ENCODE results near the gene PTPRK.
"Not testable (repeated sequence)": the region's sequence is repeated elsewhere in the genome, so short reads cannot be mapped to it uniquely, and the experiment has no call there.

The PTPRK gene

DNA sequence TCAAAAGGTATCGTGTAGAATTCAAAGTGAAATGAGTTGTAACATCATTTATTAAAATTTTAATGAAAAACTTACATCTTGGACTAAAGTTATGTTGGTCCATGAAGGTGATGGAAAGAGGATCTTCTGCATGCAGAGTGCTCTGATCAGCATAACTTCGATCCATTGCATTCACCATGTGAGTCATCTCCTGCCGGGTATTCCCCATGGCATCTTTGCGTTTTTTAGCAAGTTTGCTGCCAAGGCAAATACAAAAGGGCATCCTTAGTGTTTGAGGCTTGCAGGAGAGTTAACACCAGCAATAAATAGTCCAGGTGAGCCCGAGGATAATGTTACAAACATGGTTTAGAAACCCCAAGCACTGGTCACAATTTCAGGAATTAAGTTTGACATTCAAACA is 515.4 kb downstream of the PTPRK start:
- peak; percentile 39 for DNase-seq (ENCODE audit: low spot score)

DNA sequence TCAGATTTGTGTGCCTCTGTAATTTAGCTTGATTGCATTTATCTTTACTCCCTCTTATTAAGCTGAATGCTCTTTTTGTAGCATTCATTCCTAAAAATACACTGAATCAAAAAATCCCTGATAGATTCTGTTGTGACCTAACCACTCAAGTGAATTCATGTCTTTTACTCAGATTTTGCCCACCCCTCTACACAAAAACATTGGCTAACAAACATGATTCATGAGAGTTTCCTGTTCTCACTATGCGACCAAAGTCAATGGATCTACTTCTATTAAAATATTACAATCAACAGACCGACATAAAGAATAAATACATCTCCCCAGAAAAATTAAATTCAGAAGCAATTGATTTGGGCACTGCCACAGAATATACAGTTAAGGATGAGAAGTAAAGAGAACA is 520.0 kb downstream of the PTPRK start:
- no peak for DNase-seq (ENCODE audit: low spot score)

DNA sequence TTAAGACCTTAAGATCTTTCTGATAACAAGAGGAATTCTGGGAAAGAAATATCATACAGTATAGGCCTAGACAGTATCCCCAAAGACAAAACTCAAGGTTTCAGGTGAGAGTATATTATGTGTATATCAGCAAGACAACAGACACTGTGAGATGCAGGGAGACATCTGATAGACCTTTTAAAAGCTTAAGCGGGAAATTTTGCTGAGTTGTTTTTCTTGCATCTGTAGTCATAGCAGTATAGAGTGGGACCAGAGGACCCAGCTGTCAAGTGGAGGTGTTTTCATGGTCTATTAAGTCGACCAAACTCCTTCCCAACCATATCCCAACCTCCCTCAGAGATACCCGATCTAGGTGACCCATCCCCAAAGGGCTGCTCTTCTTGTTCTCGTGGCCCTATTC is 521.4 kb downstream of the PTPRK start:
- no peak for DNase-seq (ENCODE audit: low spot score)

DNA sequence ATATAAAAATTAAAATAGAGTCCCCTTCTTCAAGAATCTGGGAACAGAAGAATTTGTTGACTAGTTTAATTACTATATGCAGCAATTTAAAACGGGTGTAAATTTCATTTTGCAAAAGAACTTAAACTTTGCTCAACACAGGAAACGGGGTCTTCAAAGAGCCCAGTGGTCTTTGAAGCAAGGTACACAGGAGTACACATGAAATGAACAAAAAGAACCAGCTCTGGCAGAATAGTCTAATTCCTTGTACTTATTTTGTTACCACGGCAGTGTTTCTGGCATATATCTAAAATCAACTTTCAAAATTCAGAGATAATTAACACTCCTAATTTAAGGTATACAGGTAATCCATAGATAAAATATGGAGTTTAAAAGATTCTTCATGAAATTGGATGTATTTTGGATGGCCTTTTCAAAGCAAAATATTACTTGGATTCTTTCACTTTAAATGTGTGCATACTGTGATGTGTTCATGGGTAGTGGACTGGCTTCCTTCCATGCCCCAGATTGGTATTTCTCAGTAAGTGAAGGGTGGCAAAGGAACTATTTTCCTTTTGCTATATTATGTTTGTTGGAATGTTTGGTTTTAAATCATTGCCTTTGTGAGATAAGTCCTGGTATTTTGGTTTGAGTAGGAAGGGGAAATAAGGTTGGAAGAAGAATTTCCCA is 522.8 kb downstream of the PTPRK start:
- no peak for DNase-seq (ENCODE audit: low spot score)

DNA sequence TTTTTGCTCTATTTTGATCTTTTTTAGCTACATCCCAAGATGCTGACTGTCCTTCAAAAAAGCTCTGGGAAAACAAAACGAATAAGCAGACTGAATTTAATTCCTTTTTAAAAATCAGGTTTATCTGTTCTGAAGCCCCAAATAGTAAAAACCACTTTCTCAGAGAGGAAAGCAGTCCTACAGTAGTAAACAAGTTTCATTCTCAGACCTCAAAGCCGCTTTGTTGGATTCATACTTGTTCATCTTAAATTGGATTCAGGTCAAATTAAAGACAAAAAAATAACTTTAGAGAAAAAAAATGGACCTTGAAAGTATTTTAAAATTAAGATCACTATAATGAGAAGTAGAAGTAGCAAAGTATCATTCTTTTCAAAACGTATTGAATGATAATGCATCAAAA is 523.5 kb downstream of the PTPRK start:
- DNase-seq (ENCODE audit: low spot score): no peak

DNA sequence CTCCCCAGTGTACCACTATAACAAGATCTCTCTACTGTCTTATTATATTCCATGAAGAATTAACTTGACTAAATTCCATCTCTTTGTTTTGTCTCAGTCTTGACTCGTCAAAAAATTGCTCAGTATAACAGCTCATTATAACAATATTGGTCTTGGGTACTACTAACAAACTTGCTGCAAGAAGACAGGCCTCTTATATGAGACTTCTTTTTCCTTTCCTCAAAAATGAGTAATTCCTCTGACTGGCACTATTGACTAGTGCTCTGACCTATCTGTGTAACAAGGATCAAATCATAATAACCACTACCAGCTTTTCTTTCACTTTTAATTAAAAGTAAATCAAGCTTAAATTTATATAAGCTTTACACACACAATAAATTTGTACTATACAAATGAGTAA is 528.3 kb downstream of the PTPRK start:
- DNase-seq (ENCODE audit: low spot score): no peak

DNA sequence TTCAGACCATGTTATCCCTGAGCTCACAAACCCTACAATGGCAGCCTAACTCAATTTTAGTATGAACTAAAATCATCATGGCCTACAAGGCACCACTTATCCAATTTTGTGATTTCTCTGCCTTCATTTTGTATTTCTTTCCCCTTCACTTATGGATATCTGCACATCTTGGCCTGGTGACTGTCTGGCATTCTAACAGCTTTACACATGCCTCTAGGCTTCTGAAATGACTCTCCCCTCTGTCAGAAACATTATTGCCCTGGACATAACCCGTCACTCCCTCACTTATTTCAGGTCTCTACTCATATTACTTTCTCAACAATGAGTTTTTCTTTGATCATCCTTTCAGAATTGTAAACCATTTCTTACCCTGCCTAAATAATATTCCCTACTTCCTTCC is 530.3 kb downstream of the PTPRK start:
- no peak for DNase-seq (ENCODE audit: low spot score)

DNA sequence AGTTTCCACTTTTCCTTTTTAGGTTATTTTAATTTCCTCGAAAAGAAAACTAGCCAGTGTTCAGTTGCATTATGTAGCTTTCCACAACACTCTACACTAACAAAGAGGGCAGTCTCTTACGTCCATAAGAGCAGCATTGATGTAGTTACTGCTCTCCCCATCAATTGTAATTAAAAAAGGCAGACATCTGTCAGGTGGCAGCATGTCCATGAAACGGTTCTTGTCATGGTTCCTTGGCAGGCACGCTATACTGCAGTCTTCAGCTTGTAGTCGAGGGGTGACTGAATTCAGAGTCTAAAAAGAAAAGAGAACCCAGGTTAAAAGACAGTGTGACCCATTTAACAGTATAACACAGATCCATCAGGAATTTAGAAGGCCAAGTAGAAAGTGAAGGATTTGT is 539.4 kb downstream of the PTPRK start:
- DNase-seq (ENCODE audit: low spot score): no peak

DNA sequence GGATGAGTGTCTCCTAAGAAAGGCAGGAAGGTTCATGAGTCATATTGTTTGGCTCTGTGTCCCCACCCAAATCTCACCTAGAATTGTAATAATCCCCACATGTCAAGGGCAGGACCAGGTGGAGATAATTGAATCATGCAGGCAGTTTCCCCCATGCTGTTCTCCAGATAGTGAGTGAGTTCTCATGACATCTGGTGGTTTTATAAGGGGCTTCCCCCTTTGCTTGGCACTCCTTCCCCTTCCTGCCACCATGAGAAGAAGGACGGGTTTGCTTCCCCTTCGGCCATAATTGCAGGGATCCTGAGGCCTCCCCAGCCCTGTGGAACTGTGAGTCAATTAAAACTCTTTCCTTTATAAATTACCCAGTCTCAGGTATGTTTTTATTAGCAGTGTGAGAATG is 542.2 kb downstream of the PTPRK start:
- DNase-seq (ENCODE audit: low spot score): not testable (repeated sequence)

DNA sequence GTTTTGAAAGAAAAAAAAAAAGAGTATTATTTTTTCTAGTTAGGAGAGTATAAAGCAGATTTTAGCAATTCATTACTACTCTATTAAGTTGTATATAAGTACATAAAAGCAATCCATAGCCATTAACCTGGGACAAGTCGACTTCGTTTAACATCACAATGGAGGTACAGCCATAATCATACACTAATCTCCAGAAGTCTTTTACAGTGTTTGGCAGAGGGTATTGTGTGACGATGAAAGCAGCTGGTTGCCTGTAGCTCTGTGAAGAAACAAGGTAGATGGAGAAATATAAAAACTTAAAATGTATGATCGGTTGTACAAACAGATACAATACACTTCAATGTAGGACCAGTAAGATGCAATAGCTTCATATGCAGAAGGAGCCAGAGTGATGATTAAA is 543.6 kb downstream of the PTPRK start:
- no peak for DNase-seq (ENCODE audit: low spot score)

DNA sequence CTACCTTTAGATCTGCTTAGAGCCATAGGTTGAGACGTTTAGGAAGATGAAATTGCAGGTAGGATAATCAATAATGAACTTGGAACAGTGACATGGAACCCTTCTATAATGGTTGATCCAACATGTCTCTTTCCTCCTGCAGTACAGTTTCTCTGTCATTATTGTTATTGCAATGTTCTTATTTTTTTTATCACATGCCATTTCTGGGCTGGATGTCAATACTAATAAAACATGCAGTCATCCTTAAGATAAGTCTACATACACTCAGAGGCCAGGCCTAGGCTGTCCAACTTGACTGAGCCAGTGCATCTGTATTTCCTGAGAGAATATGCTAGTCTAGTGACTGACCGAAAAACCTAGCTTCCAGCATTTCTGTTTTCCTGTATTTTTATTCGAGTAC is 544.3 kb downstream of the PTPRK start:
- no peak for DNase-seq (ENCODE audit: low spot score)

DNA sequence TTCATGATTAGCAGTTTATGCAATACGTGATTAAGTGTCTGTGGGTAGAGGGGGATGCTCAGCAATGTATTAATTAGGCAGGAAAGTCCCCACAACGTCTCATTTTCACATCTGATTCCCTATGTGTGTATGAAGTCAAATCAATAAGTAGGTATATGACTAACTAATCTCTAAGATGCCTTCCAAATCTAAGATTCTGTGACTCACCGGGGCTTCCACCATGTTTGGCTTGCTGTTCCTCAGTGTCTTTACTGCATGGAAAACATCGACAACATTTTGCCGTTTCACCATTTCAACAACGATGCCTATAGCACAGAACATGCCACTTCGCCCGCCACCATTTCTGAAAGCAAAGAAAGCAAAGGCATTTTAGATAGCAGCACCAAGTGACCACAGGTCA is 547.6 kb downstream of the PTPRK start:
- DNase-seq (ENCODE audit: low spot score): no peak

DNA sequence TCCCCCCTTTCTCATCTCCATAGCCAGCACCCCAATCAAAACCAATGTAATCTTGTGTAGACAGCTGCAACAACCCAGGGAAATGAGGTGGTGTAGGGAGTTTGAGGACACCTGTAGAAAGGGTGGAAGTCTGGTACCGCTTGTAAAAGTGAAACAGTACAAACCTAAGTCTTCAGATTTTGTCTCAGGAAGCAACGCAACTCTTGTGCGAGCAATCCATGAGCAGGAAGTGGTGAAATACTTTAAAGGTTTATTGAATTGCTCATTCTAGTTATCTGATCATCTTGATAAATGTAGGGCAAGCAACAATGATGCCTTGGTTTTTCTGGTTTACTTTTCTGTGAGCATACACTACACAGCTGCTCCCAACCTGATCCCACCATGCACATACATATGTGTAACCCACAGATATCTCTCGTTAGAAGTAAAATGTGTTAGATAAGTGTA is 548.4 kb downstream of the PTPRK start:
- DNase-seq (ENCODE audit: low spot score): peak; percentile 60

DNA sequence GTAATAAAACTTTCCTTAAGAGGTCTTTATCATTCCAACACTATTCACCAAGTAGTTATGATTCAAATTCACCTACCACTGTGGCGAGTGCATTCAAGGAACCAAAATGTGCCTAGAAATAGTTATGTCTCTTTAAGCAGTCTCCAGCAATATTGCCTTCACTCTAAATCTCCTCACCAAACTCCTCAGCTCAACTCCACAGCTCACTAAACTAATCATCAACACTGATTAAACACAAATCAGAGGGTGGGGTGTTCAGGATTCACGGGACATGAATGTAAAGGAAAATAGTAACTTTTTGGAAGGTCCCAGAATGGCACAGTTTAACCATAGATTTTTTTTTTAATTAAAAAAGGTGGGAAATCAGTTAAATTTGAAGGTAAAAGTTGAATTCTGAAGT is 549.0 kb downstream of the PTPRK start:
- no peak for DNase-seq (ENCODE audit: low spot score)

DNA sequence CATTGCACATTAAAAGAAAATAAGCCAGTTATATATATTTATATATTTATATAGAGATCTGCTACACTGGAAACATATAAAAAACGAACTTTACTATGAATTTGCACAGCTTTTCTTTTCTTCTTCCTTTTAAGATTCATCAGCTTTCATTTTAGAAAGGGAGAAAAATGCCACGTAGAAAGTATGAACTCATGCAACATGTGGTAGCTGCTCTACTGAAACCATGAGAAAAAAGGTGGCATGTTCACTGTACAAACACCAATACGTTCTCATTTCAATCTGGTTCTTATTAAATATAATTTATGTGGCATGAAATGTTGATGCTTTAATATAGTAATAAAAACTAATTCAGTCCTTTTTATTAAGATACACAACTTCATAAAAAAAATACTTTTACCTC is 550.7 kb downstream of the PTPRK start:
- DNase-seq (ENCODE audit: low spot score): no peak

DNA sequence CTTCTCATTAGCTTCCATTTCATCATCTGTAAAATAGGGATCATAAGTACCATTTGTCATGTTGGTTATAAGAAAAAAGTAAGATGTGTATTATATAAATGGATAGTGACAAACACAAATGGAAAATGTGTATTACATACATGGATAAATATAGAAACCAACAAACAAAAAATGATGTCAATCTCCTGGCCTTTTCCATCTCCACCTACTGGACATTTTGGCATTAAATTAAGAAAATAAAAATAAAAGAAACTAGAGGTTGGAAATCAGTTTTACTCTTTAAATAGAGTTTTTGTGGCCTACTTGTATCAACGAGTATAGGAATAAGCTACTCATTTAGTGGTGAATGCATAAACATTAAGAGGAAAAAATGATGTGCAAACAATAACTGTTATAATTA is 552.0 kb downstream of the PTPRK start:
- DNase-seq (ENCODE audit: low spot score): no peak

DNA sequence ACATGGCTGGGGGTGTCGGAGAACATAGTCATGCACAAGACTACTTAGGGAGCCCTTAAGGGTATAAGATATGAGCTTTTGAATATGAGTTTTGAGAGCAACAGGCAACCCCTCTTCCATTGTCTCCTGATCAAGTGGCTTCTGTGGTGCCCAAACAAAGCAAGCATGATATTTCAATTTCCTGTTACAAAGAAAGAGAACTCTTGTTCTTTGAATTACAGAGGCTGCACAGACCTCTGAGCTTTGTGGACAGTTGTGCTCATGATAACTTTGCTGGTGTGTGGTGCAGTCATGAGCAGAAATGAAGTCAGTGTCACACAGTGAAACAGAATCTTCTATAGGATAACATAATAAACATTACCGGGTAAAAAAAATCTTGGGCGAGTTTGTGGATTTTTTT is 552.7 kb downstream of the PTPRK start:
- no peak for DNase-seq (ENCODE audit: low spot score)

DNA sequence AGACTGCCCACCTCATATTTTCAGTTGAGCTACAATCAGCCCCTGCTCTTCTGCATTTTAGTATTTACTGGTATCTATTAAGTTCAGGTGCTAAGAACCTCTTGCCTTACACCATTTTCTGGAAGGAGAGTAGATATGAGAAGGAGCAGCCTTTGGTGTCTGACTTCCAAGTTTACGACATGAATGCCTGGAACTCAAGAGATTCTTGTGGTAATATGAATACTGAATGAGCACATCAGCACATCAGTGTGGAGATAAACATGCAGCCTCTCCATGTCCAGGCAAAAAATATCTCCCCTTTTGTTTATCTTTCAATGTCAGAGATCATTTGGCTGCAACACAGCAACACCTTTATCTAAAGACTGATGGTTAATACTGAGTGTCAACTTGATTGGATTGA is 553.8 kb downstream of the PTPRK start:
- DNase-seq (ENCODE audit: low spot score): no peak

DNA sequence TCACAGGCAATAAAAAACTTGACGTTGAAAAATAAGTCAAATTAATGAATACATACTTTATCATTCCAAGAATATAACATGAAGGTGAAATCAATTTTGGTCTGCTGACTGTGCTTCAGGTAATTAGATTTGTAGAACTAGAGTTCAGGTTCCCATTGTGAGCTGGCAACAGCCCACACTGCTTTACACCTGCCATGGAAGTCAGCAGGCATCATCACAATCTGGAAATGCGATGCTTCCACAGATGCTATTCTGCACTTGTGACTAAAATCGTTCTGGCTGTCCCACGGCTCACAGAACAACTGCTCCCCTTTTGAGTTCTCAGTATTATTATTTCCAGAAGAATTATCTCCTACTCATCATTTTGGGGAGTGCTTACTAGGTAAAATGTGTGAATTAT is 556.9 kb downstream of the PTPRK start:
- DNase-seq (ENCODE audit: low spot score): no peak

DNA sequence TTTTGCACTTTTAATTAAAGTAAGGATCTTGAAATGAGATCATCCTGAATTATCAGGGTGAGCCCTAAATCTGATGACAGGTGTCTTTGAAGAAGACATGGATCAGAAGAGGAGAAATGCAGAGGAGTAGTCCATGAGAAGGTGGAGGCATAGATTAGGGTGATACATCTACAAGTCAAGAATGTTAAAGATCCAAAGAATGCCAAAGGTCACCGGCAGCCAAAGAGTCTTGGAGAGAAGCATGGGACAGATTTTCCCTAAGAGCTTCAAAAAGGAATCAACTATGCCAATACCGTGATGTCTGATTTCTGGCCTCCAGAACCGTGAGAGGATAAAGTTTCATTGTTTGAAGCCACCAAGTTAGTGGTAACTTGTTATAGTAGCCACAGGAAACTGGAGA is 560.5 kb downstream of the PTPRK start:
- no peak for DNase-seq (ENCODE audit: low spot score)

DNA sequence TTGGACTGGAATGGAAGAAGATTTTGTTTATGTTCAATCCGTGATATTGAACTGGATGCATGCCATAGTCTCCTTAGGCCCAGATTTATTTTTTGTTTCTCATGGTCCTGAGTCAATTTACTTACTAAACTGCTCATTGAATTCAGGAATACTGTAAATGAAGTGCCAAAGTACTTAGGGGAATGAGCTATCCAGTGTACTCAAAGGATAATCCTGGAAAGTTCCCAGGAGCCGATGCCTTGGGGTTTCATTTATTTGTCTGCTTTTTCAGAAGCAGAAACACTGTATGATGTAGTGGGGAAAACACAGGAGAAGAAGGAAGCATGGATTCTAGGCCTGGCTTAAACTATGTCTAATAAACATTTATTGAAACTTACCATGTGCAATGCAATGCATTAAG is 563.4 kb downstream of the PTPRK start:
- DNase-seq (ENCODE audit: low spot score): no peak

DNA sequence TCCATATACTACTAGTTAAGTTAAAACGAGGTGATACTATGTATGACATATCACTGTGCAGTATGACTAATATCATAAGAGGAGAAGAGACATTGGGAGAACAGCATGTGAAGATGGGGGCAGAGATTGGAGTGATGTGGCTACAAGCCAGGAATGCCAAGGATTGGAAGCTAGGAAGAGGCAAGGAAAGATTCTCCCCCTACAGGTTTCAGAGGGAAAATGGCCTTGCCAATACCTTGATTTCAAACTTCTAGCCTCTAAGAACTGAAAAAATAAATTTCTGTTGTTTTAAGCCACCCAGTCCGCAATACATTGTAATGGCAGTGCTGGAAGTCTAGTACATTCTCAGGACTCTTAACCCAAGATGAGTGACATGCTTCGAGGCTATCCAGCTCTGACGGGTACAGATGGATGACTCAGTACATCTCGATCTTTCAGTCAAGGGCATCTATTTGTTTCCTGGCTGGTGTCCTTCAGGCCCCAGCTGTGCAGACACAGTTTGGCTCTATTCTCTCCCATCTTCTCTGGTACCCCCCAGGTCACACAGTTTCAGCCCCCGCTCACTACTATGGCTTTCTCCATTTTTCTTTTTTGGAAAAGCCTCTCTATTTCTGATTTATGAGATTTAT is 564.0 kb downstream of the PTPRK start:
- DNase-seq (ENCODE audit: low spot score): peak; percentile 22

DNA sequence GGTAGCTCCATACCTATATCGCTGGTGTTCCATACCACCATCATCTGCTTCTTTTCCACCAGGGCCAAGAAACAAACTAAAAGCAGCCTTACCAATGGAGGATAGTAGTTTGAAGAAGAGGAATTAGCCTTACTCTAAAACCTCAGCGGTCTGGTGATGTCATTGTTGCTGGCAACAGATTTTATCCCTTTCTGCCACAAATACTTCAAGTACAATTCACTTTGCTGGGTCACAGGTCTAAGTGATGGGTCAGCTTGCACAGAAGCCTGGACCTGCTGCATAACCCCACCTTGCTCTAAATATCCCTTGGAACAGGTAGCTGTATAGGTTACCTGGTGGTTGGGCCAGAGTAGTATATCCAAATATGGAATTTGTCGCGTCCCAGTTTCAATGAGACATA is 566.3 kb downstream of the PTPRK start:
- DNase-seq (ENCODE audit: low spot score): no peak

DNA sequence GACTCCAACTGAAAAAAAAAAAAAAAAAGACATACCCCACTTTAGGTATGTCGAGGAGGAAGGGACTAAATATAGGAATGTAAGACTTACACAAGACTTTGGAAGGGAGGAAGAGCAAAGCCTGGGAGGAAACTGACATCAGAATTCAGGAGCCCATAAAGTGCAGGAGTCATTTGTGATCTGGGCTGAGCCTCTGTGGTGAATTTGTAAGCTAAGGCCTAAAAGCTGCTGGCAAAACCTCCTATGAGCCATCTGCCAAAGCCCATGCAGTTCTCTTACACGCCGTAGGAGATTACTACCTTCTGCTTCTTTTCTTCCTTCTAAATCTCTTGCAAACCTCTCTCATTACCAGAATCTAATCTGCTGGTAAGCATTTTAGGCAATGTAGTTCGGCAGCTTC is 567.6 kb downstream of the PTPRK start:
- DNase-seq (ENCODE audit: low spot score): no peak
